Activated gamma-delta T cell treated with anti-CD3 and anti-CD28 coated beads, Interleukin-2, amount 50 U/mL, for 16 hours (primary cell): ENCODE data around the gene DAB2IP.

ENCODE experiments used
- DNase-seq: peaks from one replicate; pipeline ENCODE4 v3.0.0-alpha.2; 2020; ENCODE audit warnings: low read depth

The DAB2IP gene

DNA sequence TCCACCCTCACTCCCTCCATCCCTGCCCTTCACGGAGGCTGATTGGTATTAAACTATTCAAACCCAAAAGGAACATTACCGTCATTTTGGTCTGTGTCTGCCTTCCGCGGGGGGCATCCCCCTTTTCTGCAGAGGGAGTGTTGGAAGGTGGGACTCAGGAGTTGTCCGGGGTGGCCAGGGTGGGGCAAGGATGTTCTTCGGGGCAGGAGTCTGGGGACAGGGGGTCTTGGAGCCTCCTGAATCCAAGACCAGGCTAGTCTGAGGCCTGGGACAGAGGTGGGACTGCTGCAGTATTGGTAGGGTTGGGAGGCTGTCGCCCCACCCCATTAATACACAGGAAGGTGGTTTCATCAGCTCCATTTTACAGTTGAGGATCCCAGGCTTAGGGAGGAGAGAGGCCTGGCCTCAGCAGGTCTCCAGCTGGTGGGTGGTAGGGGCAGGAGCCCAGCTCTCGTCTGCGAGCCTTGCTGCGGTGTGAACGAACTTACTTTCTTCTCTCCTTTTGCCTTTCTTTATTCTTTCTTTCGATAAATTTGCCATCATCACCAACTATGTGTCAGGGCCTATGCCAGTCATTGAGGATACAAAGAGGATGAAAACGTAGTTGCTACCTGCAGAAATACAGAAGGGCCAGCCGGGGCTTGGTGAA lies 33.8 kb downstream of the DAB2IP start:
- no peak for DNase-seq

DNA sequence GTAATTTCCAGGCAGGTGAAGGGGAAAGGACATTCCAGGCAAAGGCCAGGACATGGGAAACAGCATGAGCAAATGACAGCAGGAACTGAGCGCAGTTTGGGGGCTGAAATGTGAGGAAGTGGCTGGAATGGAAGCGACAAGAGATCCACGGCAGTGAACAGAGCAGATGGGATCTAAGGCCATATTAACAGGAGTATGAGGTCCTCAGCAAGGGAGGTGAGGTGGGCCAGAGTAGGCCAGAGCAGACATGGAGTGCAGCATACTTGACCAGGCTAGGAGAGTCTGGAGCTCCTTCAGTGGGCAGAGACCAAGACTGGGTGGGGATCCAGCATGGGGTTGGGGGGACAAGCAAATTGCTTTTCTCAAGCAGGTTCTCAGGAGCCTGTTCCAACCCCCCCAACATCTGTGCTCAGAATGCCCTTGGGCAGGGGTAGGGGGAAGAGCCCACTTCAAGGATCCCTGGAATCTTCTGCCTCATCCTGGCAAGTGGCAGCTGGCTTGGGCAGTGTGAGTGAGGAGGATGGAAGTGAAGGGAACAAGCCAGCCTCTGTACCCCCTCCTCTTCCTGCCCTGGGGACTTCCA lies 34.5 kb downstream of the DAB2IP start:
- DNase-seq: no peak

DNA sequence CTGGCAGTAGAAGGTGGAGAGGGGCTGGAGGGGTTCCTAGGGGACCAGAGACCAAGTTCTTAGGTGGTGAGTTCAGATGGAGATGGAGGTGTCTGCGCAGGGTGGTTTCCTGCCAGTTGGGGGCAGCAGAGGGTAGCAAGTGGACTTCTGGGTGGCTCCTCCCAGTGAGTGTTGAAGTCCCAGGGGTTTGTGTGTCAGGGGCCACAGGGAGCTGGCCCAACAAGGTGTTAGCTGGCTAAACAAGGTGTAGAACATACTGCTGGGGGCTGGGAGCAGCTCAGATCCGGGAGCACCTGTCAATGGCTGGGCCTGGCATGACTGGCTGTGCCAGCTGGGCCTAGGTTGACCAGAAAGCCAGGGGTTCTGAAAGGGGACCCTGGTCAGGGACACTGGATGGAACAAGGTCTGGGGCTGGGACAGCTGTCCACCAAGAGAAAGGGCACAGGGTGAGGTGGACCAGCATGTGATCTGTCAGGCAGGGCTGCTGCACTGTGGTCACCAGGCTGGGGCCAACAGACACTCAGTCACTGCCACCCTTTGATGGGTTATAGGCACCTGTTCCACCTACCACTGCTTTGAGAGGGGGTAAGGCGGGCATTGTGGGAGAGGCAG lies 35.6 kb downstream of the DAB2IP start:
- DNase-seq: peak; percentile 37

DNA sequence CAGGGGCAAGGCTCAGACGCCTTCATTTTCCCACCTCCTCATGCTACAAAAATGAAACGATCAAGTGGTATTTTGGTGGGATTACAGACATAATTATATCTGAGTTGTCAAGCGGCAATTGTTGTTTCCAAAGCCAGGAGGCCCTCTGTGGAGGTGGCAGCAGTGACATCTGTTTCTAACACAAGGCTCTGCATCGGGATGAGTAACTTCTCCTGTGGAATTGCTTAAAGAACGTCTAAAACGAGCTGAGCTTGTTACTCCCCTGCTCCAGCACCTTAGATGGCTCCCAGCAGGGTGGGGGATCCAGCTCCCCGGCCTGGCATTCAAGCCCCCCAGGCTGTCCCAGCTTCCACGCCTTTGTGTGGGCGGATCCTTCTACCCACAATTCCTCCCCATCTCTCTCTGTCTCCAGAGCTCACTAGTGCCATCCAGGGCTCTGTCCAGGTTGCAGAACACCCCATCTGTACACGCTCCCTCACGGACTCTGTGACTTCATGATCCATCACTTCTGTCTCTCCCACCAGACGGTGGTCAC lies 36.8 kb downstream of the DAB2IP start:
- DNase-seq: no peak

DNA sequence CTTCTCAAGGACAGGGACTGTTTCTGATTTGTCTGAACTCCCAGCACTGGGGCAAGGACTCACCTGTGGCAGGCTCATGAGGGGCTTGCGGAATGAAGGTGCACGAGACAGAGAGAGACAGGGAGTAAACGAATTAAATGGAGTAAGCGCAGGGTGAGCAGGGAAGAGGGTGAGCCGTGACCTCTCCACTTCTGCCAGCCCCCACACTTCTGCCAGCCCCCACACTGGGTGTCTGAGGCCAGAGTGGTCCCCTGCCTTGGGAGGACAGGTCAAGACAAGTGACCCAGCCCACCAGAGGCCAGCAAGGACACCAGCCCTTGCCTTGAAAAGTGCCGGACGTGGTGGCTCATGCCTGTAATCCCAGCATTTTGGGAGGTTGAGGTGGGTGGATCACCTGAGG lies 37.2 kb downstream of the DAB2IP start:
- DNase-seq: no peak

DNA sequence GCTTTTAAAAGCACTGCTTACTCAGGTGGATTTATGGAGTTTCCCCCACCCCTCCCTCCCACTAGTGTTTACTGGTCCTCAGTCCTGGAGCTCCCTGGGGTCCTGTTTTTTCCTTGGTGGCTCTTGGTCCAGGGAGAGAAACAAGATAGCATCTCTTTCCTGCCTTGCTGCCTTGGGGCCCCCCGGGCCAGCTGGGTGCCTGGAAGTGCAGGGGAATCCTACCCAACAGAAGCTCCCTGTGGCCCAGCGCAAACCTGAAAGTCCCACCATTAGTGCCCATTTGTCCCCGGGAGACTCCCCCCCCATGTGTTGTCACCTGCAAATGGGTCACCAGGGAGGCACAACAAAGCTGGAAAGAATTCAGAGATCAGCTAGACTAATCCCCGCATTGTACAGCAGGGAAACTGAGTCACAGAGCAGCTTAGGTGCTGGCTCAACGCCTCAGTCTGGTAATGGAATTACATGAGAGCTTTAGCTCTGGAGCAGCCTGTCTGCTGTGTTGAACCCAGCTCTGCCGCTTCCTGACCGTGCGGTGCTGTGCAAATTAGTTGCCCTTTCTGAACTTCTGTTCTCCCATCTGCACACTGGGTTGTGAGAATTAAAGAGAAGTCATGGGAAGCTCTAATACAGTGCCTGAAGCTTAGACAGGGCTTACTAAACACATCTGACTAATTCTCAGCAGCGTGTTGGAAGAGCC lies 38.2 kb downstream of the DAB2IP start:
- DNase-seq: no peak

DNA sequence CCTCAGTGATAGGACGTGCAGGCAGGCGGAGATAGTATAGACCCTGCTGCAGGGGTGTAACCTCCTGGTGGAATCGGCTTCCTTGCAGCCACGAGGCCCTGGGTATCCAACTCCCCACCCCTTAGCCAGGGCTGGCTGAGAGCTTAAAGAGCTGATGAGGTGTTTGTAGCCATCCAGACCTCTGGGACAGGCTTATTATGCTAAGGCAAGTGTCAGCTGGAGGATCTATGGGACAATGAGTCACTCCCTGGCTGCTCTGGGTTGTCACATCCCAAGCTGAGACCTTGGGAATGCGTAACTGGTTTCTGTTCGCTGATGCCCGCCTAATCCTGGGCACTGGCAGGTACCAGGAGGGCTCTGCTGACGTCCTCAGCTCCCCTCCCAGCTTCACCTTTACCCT lies 38.9 kb downstream of the DAB2IP start:
- DNase-seq: no peak

DNA sequence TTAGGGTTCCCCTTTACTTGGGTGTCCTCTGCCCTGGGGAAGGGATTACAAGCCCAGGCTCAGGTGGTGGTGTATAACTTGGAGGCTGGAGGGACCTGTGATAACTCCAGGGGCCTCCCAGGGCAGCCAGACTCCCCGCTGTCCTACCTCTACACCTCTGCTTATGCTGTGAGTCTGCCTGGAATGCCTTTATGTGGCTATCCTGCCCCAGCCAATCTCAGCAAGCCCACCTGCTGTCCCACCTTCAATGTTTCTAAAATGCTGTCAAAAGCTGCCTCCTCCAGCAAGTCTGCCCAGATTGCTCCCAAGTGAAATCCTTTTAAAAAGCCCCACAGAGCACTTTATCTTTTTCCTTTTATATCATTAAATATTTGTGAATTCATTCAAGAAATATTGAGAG lies 39.3 kb downstream of the DAB2IP start:
- DNase-seq: no peak

DNA sequence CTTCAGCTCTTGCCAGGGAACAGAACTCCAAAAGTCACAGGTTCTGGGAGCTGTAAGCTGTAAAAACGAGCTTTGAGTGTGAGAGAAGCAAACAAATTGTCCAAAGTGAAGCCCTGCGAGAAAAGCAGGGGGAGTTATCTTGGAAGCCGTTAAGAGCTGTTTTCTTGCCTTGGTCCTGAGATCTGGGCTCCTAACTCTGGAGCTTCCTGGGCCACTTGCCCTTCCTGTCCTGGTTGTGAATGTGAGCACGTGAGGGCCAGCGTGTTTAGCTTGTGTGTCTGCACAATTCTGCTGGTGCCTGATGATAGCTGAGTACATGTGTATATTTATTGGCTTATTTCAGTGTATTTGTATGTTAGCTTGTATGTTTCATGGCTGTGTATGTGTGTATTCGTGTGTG lies 40.5 kb downstream of the DAB2IP start:
- no peak for DNase-seq

DNA sequence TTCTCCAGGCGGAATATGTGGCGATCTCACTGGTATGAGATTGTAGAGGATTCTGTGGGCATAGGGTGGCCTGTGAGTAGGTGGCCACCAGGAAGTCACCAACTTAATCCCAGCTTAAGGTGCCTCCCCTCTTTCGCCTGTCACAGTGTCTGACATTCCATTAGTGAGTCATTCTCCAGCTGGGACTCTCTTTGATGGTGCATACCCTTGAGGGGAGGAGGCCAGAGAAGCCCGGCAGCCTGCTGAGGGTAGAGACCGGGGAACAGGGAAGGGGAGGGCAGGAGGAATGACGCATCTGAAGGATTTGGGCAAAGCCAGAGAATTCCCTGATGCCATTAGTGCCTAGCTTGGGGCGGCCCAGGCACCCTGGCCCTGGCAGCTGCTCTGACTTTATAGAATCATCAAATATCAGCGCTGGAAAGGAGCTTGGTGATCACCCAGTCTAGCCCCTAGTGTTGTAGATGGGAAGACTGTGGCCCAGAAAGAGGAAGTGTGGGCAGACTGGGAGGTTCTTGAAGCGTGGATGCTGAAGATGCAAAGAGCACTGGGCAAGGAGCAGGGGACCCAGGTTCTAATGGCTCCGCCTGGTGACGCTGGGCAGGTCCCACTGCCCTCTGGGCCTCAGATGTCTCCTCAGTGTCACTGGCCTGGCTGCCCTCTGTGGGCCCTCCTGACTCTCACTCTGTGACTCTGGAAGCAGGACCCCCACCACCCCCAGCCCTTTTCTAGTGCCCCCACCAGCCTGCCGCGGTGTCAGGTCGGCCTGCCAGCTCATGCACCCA lies 41.4 kb downstream of the DAB2IP start:
- DNase-seq: no peak

DNA sequence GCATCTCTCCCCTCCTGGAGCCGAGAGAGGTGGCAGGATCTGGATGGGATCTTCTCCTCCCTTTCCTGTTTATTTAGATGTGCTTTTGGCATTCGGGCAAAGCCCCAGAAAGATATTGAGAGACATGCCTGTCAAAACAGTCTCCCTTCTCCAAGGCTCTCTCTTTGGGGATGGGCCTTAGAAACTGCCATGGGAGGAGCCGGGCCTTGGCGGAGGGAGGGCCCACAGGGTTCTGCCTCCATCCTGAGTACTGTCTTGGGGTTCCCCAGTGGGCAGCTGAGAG lies 41.9 kb downstream of the DAB2IP start:
- DNase-seq: no peak

DNA sequence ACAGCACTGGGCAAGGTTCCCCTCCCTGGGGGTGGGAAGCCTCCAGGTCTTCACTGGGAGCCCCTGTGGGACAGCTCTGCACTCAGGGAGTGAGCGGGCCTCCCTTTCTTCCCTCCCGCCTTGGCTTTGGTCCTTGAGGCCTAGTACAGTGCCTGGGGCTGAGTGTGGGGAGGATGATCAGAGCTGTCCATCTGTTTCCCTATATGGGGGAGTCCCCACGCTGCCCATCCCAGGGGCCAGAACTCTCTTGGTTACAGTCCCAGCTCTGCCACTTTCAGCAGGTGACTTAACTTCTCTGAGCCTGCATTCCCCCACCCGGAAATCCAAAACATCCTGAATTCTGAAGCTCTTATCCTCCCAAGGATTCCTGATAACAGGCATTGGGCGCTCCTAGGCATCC lies 42.6 kb downstream of the DAB2IP start:
- DNase-seq: no peak

DNA sequence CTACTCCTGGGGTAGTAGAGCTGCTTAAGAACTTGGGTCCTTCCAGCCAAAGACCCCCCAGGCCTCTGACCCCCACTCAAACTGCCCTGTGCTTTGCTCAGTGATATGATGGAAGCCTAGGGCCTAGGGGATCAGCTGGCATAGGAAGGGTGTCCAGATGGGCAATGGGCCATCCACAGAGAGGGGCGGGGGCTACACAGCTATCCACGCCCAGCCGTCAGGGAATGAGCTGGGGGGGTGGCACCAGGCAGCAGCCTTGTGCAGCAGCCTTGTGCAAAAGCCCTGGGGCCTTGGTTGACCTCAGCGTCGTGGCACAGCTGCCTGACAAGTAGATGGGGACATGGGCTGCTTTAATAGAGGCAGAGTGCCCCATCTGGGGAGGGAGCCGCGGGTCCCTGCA lies 43.2 kb downstream of the DAB2IP start:
- DNase-seq: no peak

DNA sequence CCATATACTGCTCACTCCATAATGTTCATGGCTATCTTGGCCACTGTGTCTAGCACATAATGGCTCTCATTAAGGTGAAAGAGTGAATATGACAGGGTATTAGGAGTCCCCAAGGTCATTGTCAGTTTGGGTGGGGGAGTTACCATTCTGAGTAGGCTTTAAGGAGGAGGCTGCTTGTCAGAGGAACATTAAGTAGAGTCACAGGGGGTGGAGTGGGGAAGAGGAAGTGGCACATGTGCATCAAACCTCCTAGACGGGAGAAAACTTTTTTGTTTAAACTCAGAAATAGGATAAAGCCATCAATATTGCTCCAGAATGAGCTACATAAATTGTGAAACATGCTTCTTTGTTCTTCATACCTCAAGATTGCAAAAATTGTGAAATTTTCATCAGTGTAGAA lies 45.5 kb downstream of the DAB2IP start:
- no peak for DNase-seq

DNA sequence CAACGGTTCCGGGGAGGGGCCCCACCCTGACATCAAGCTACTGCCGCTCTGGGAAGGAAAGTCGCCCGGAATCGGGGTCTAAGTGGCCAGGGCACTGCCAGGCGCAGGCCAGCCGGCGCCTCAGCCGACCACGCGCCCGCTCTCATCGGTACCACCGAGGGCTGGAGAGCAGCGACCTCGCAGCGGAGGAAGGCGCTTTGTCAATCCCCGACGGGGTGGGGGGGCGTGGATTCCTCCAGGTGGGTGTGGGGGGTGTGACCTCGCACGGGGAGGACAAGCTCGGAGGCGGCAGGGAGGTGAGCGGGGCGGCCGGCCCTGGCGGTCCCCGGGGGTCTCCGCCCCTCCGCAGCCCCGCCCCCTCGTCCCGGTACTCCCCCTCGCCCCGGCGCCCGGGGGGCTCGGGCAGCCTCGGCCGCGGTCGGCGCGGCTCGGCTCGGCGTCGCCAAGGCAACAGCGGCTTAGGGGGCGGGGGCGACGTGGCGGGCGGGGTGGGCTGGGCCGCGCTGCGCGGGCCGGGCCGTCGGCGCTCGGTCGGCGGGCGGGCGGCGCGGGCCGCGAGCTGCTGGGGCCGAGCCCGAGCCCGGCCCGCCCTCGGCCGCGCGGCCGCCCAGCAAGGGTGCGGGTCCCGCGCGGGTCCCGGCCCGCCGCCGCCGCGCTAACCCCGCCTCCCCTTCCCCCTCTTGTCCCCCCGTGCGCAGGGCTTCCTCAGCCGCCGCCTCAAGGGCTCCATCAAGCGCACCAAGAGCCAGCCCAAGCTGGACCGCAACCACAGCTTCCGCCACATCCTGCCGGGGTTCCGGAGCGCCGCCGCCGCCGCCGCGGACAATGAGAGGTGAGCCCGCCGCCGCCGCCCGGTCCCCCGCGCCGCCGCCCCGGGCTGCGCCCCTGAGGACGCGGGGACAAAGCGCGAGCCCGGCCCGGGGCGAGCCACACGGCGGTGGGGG lies 47.5 kb downstream of the DAB2IP start:
- DNase-seq: peak; percentile 33

DNA sequence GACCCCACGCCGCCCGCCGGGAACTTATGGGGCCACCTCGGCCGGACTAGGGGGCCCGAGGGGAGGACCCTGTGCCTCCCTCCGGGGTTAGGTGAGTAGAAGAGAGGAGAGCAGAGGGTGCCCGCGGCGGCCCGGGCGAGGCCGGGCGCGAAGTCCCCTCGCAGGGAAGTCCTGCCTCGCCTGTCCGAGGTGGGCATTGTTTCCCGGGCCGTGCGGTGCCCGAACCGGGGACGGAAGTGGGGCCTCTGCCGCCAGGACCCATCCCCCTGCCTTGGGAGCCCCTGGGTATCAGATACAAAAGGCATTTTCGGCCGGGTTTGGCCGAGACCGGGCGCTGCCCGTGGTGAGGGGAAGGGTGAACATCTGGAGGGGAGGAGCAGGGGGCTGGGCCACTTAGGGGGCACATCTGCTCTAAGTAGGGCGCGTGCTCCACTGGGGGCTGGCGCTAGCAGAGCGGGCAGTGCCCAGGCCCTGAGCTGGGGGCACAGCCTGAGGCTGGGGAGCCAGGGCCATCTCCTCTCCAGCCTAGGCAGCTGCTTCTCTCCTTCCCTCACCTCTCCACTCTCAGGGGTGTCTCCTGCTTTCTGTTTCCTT lies 48.2 kb downstream of the DAB2IP start:
- no peak for DNase-seq

DNA sequence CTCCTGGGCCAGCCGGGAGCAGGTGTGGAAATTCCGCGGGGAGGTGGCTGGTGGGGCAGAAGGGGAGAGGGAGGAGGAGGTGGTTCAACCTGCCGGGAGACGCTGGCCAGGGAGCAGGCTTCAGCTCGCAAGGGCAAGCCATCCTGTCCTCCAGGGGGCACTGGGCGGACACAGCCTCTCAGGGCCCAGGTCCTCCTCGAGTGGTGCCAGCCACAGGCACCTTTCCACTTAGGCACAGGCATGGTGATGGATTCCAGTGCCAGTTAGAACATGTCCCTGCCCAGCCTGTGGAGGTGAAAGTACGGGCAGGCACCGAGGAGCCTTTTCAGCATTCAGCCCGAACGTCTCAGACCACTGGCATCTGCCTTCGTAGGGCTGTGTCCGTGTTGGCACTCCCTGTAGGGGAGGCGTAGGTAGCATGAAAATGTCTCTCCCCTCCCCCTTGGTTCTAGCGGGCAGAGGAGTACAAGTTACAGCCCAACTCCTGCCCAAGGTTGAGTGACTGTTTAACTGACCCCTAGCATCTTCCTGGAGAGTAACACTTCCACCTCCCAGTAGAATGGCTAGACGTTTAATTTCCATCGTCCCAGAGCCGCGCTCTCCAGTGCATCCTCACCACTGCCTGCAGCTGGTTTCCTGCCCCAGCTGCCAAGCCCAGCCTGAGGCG lies 48.9 kb downstream of the DAB2IP start:
- no peak for DNase-seq

DNA sequence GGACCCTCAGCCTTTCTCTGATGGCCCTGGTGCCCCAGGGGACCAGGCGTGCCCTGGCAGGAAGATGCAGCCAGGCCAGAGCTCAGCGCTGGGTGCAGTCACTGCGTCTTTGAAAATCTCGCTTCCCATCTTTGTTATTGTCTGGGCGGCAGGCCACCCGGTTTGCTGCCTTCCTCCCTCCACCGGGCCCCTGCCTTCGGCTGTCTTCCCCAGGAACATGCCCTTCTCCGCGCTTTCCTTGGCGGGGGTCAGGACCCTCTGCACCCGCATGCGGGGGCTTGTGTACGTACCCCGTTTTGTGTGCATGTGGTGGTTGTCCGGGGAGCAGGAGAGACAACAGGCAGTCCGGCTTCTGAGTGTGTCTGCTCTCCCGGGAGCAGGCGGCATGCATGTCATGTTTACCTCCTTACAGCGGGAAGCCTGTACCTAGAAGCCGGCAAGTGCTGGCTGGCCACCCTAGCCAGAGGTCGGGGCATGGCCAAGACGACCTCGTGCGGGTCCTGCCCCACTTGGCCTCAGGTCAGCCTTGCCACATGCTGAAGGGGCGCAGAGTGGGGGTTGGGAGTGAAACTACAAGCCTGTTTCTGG lies 49.5 kb downstream of the DAB2IP start:
- DNase-seq: no peak

DNA sequence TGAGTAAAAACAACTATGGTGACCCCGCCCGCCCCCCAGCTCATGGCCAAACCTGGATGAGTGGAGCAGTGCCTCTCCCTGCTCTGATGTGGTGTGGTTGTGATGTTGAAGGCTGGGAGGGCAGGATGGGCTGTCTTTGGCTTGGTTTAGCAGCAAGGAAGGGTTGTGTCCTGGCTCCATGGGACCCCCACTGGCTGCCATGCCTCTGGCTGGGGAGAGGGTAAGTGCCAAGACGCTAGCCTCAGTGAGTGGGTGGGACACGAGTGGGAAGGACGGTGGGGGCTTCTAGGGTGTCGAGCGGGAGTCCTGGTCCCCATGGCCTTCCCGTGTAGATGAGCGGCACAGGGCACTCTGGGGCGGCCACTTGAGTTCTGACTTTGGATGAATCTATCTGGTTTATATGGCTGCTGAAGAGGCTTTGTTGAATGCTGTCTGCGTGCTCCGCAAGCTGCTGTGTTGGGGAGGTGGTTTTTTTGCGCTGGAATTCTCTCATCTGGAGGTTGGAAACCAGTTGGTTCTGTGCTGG lies 50.4 kb downstream of the DAB2IP start:
- DNase-seq: no peak
